Effector memory CD8-positive, alpha-beta T cell (primary cell): ENCODE measurements around the gene TTC12.

ENCODE experiments used
- ATAC-seq: fragments of 150-1000 bp; cut with Tn5 transposase; replicated peaks from 2 replicates; pipeline ENCODE4 v1.10.0; 2021; ENCODE audit warnings: mild to moderate bottlenecking, moderate library complexity
- DNase-seq, 3 experiments: peaks; one replicate each; pipeline ENCODE4 v3.0.0; 2021
- H3K27ac Mint-ChIP-seq, 2 donors: one replicate each; pipeline ENCODE4 v1.8.0; 2022; ENCODE audit warnings: mild to moderate bottlenecking in 2 of 2, mixed read lengths in 2 of 2, moderate library complexity in 2 of 2
- H3K27me3 Mint-ChIP-seq, 2 donors: one replicate each; pipeline ENCODE4 v1.8.0; 2022; ENCODE audit warnings: mixed read lengths in 2 of 2
- H3K36me3 Mint-ChIP-seq: one replicate; pipeline ENCODE4 v1.8.0; 2022; ENCODE audit warnings: mild to moderate bottlenecking, moderate library complexity, mixed read lengths; ENCODE audit not compliant: insufficient read depth
- H3K4me1 Mint-ChIP-seq, 2 donors: one replicate each; pipeline ENCODE4 v1.8.0; 2022; ENCODE audit warnings: low read depth in 2 of 2, mixed read lengths in 2 of 2
- H3K4me3 Mint-ChIP-seq, 2 donors: one replicate each; pipeline ENCODE4 v1.8.0; 2022; ENCODE audit warnings: mild to moderate bottlenecking in 2 of 2, mixed read lengths in 2 of 2, moderate library complexity in 2 of 2
- H3K9me3 Mint-ChIP-seq, 2 donors: one replicate each; pipeline ENCODE4 v1.8.0; 2022; ENCODE audit warnings: mixed read lengths in 2 of 2

TTC12 gene

DNA sequence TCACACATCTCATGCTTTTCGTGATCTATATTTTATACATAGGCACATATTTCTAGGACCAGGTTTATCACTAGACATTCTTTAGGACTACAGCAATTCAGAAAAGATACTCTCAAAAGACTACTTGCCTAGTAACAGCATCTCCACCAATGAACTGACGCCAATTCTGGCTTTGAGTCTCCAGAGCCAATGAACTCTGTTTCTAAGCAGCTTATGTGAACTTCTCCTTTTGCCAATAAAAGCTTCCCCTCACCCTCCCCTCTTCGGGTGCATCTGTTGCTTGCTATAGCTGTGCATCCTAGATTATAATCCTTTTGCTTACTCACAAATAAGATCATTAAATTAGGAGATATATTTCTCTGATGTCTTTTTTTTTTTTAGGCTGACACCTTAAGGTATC, 61.8 kb downstream of the TTC12 start:
- no peaks in the 10 kb centered on the region for H3K36me3 Mint-ChIP-seq
- peaks cover 0 to 4% of the 10 kb centered on the region in 2 donors for H3K4me1 Mint-ChIP-seq
- H3K27ac Mint-ChIP-seq, result no peak overlapping the region
- no peaks in the 10 kb centered on the region for H3K27me3 Mint-ChIP-seq
- DNase-seq (no peak), ATAC-seq (no peak)
- no peak overlapping the region for H3K4me3 Mint-ChIP-seq
- H3K9me3 Mint-ChIP-seq, result no peaks in the 10 kb centered on the region

DNA sequence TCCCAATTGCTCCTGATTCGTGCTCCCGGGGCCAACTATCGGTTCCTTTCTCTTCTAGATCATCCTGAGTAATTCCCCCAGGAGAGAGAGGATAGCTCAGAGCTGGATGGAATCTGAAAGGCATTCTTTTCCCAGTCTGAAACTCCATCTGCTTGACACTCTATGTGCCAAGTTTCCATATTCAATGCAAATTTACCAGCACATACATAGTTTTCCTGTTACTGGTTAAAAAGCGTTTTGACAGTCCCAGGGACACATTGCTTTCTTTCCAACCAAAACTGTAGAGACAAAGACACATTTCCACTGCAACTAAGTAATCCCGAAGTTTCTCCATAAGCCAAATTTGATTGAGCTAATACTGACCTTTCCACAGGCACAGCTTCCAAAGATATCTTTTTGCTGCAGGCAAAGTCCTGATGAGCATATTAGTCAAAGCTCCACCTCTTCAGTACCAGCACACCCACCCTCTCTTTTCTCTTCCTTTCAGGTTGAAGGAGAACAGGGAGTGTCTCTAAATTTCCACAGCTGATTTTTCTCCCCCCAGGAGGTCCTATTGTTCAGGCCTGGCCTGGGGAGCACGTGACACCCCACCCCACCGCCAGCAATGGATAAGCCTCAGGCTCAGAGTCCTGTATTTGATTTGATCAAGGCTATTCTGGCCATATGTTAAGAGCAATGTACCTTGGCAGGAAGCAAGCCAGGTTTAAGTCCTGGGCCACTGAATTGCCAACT, 63.5 kb downstream of the TTC12 start:
- H3K27me3 Mint-ChIP-seq, result no peaks in the 10 kb centered on the region
- ATAC-seq (no peak), DNase-seq (no peak)
- H3K4me1 Mint-ChIP-seq, result peaks cover 0 to 4% of the 10 kb centered on the region in 2 donors
- H3K36me3 Mint-ChIP-seq, result no peaks in the 10 kb centered on the region
- H3K27ac Mint-ChIP-seq, result no peak overlapping the region
- H3K4me3 Mint-ChIP-seq, result no peak overlapping the region
- H3K9me3 Mint-ChIP-seq, result no peaks in the 10 kb centered on the region

DNA sequence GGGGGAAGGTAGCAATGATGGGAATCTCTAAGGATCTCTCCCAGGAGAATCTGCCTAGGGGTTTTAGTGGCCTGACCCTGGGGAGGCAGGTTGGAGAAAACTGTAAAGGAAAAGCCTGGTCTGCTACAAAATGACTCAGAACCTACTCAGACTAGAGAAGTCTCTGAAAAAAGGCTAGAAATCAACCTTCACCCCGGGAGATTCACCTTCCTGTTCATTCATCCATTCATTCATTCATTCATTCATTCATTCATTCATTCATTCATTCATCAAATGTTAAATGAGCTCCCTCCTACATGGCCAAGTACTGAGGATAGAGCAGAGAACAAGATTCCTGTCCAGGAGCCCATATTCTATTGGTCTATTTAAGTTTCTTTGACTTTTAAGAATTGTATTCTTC, 64.3 kb downstream of the TTC12 start:
- Mint-ChIP-seq H3K4me3 (no peak overlapping the region), H3K9me3 (no peaks in the 10 kb centered on the region), H3K27ac (no peak overlapping the region), H3K27me3 (no peaks in the 10 kb centered on the region), H3K4me1 (peaks cover 0 to 4% of the 10 kb centered on the region in 2 donors), H3K36me3 (no peaks in the 10 kb centered on the region)
- ATAC-seq, result no peak
- no peak for DNase-seq

DNA sequence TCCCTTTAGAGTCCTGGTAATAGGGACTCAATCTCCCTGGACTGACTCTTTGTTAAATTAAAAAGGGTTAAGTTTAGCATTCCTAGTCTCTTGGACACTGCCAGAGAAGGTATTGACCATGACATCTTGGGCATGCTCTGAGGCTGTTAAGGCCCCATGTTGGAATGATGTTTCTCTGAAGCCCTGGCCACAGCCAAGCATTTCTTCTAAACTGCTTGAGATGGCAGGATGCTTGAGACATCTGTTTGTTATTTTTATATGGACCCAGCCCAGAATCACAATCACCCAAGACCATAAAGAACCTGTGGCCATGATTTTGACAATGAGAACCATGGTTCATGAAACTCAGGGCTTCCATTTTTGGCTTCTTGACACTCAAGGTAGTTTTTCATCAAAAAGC, 67.7 kb downstream of the TTC12 start:
- DNase-seq (no peak), ATAC-seq (no peak)
- Mint-ChIP-seq H3K4me3 (no peak overlapping the region), H3K36me3 (no peaks in the 10 kb centered on the region), H3K27ac (no peak overlapping the region), H3K4me1 (no peaks in the 10 kb centered on the region), H3K9me3 (no peaks in the 10 kb centered on the region), H3K27me3 (peaks cover 0 to 3% of the 10 kb centered on the region in 2 donors)

DNA sequence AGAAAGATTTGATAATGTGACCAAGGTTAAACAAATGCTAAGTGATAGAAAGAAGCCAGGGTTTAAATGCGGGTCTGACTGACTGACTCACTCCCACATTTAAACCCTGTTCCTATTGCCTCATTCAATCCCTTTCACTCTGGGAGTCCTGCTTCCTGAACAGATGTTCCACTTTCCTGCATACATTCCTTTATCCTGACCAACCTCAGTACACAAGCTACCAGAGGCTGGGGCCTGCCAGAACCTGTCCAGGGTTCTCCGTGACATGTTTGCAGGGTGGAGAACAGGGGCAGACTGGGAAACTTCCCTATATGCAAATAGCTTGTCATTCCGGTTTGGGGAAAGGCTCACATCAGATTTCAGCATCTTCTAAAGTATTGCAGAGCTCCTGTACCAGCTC, 70.2 kb downstream of the TTC12 start:
- H3K27me3 Mint-ChIP-seq, result peaks cover 0 to 5% of the 10 kb centered on the region in 2 donors
- DNase-seq, result no peak
- H3K27ac Mint-ChIP-seq, result no peak overlapping the region
- H3K4me3 Mint-ChIP-seq, result no peak overlapping the region
- no peaks in the 10 kb centered on the region for H3K9me3 Mint-ChIP-seq
- H3K36me3 Mint-ChIP-seq, result no peaks in the 10 kb centered on the region
- no peak for ATAC-seq
- H3K4me1 Mint-ChIP-seq, result no peaks in the 10 kb centered on the region

DNA sequence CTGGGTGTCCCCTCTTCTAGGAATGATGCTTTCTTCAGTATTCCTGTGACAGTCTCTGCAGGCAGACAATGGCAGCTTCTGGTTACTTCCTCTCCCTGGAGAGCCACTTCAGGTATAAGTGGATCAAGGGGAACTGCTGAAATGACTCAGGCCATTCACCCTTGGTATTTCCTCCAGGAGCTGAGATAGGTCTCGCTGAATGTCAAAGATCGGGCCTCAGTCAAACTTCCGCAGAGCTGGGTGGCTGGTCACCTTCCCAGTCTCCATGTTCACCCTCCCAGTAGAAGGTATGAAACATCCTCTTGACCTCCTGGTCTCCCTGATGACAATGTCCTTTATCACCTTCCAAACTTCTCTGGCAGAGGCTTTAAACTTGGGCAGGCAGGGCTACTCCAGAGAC, 71.4 kb downstream of the TTC12 start:
- Mint-ChIP-seq H3K4me1 (no peaks in the 10 kb centered on the region), H3K4me3 (no peak overlapping the region), H3K36me3 (no peaks in the 10 kb centered on the region), H3K27me3 (peaks cover 0 to 5% of the 10 kb centered on the region in 2 donors), H3K27ac (no peak overlapping the region), H3K9me3 (no peaks in the 10 kb centered on the region)
- DNase-seq (no peak), ATAC-seq (no peak)

DNA sequence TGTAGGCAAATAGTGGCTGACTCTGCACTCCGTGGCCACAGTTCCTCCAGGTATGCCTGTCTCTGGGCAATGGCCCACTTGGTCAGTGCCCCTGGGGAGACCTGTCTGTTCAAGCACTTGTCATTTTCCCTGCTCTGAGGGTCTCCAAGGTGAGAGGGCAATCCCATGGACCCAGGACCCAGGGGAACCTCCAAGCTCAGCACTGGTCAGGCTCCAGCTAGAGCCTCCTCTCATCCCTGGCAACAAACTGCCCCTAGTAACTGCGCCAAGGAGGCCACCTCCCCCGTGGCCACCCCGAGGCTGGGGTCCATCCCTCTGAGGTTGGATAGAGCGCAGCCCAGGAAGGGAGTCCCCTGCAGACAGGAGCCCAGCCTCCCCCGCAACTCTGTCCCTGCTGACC, 72.5 kb downstream of the TTC12 start:
- no peak overlapping the region for H3K27ac Mint-ChIP-seq
- DNase-seq, result no peak
- H3K4me1 Mint-ChIP-seq, result no peaks in the 10 kb centered on the region
- peaks cover 0 to 5% of the 10 kb centered on the region in 2 donors for H3K27me3 Mint-ChIP-seq
- H3K9me3 Mint-ChIP-seq, result no peaks in the 10 kb centered on the region
- H3K4me3 Mint-ChIP-seq, result no peak overlapping the region
- ATAC-seq, result no peak
- H3K36me3 Mint-ChIP-seq, result no peaks in the 10 kb centered on the region

DNA sequence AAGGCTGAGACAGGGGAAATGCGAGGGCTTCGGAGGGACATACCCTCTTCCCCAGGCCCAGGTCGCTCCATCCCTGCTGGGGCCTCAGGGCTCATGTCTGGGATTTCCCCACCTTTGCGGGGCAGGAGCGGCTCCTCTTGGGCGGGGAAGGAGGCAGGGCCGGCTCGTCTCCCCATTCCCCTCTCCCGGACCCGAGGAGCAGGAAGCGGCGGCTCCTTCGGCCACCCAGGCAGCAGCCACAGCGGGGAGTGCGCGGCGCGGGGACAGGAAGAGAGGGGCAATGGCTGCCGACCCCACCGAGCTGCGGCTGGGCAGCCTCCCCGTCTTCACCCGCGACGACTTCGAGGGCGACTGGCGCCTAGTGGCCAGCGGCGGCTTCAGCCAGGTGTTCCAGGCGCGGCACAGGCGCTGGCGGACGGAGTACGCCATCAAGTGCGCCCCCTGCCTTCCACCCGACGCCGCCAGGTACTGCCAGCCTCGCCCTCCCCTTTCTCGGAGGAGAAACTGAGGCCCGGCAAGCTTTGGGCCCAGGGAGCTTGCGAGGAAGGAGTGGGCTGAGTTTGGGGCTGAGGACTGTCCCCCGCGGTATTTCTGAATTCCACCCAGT, 73.3 kb downstream of the TTC12 start, which contains the start of gene ANKK1:
ANKK1 (plus strand) TSS at position 175 of the 607 bp plus-strand sequence; CDS start at position 281, 106 bp downstream.
- Mint-ChIP-seq H3K27ac (no peak within 1 kb of the TSS), H3K4me1 (no peaks in the 10 kb centered on the region), H3K4me3 (no peak within 1 kb of the TSS), H3K9me3 (no peaks in the 10 kb centered on the region), H3K36me3 (no peaks in the 10 kb centered on the region), H3K27me3 (peaks cover 0 to 5% of the 10 kb centered on the region in 2 donors)
- ATAC-seq, result no peak
- no peak for DNase-seq

DNA sequence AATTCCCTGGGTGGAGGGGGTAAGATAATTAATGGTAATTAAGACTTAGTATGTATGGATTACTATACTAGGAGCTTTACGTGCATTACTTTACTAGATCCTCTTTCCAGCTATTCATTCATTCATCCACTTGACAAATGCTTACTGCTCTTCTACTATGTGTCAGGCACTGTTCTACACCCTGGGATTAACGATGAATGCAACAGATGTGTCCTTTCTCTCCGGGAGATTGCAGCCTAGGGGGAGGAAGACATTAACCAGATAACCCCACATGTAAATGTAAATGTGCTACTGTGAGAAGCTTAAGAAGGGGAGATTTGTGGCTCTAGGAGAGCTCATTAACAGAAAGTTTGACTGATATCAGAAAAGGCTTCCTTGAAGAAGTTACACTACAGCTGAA, 74.9 kb downstream of the TTC12 start:
- Mint-ChIP-seq H3K36me3 (no peaks in the 10 kb centered on the region), H3K4me1 (no peaks in the 10 kb centered on the region)
- no peak for ATAC-seq

DNA sequence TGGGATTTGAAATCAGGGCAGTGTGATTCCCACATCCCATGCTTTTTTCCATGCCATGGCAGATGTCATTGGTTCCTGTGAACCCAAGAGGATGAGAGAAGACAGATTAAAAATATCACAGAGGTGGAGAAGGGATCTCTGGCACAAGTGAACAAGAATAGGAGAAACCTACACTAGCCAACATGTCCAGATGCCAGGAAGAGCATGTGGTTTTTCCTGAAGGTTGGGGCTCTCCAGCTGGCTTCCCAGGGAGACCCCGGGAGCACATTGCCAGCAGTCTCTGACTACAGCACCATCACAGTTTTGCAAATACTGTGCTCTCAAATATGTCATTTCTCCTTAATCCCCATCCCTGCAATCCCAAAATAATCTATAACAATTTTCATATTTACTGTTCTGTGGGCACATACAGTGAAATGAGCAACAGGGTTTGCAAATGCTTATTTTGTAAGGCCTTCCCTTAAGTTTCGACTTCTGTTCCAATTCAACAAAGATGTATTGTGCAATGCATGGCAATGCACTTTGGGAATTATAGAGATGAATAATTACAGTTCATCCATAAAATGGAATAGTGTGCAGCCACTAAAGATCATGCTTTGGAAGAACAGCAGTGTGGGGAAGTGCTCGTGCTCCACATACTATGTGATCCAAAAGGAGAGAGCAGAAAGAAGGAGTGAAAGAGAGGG, 78.0 kb downstream of the TTC12 start:
- Mint-ChIP-seq H3K9me3 (no peaks in the 10 kb centered on the region), H3K36me3 (peaks cover 3% of the 10 kb centered on the region), H3K27me3 (no peaks in the 10 kb centered on the region), H3K4me3 (no peak overlapping the region), H3K4me1 (no peaks in the 10 kb centered on the region), H3K27ac (no peak overlapping the region)
- no peak for DNase-seq
- no peak for ATAC-seq

More for the DNA sequence above, 74.9 kb downstream of the TTC12 start:
- no peak for DNase-seq
- H3K27ac Mint-ChIP-seq, result no peak overlapping the region
- peaks cover 0 to 5% of the 10 kb centered on the region in 2 donors for H3K27me3 Mint-ChIP-seq
- no peaks in the 10 kb centered on the region for H3K9me3 Mint-ChIP-seq
- H3K4me3 Mint-ChIP-seq, result no peak overlapping the region

DNA sequence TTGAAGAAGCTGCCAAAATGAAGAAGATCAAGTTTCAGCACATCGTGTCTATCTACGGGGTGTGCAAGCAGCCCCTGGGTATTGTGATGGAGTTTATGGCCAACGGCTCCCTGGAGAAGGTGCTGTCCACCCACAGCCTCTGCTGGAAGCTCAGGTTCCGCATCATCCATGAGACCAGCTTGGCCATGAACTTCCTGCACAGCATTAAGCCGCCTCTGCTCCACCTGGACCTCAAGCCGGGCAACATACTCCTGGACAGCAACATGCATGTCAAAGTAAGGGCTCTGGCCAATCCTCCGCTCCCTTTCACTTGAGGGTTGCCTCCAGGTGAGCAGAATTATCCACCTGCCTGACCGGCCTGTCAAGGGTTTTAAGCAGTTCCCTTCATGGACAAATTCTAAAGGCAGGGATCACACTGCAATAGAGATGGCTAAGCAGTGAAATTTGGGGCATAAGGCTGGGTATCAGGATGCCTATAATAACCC, 79.2 kb downstream of the TTC12 start:
- Mint-ChIP-seq H3K9me3 (no peaks in the 10 kb centered on the region), H3K4me3 (no peak overlapping the region), H3K4me1 (no peaks in the 10 kb centered on the region), H3K27me3 (no peaks in the 10 kb centered on the region), H3K27ac (no peak overlapping the region), H3K36me3 (peaks cover 3% of the 10 kb centered on the region)
- ATAC-seq, result no peak
- no peak for DNase-seq

DNA sequence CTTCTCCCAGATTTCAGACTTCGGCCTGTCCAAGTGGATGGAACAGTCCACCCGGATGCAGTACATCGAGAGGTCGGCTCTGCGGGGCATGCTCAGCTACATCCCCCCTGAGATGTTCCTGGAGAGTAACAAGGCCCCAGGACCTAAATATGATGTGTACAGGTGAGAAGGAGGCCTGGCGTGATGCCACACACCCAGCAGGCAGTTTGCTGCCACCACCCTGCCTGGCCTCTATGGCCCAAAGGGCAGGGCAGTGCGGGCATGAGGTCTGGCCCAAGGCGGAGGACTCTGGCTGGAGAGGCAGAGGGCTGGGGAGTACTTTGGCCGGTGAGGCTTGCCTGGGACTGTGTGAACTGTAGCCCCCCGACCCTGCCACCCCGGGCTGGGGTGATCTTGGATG, 80.5 kb downstream of the TTC12 start:
- Mint-ChIP-seq H3K27ac (no peak overlapping the region), H3K9me3 (no peaks in the 10 kb centered on the region), H3K4me1 (no peaks in the 10 kb centered on the region), H3K27me3 (no peaks in the 10 kb centered on the region), H3K36me3 (peaks cover 3% of the 10 kb centered on the region), H3K4me3 (no peak overlapping the region)
- no peak for DNase-seq
- no peak for ATAC-seq

DNA sequence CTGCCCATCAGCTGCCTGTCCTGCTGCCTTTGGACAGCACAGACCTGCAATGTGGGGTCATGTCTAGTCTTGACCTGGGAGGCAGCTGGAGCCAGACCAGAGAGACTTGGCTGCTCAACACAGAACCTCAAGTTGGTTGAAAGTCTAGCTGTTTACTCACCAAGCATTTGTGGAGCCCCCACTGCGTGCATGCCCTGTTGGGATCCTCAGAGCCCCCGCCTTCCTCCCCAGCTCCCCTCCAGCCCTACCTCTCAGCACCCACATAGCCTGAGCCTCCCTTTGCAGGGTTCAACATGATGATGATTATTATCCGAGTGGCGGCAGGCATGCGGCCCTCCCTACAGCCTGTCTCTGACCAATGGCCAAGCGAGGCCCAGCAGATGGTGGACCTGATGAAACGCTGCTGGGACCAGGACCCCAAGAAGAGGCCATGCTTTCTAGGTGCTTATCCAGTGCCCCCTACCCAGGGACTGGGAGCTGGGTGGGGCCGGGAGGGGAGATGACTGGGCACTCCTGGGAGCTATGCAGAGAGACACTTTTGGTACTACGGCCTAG, 81.5 kb downstream of the TTC12 start:
- Mint-ChIP-seq H3K27me3 (no peaks in the 10 kb centered on the region), H3K36me3 (peaks cover 3% of the 10 kb centered on the region), H3K27ac (no peak overlapping the region), H3K9me3 (no peaks in the 10 kb centered on the region), H3K4me3 (no peak overlapping the region), H3K4me1 (no peaks in the 10 kb centered on the region)
- ATAC-seq (no peak), DNase-seq (no peak)
